Measurements from ENCODE around the gene FAM151A.

The FAM151A gene

GRCh38 chr1:54666333-54666732 is 43.0 kb upstream of the FAM151A start:
- no peaks in the 10 kb centered on the region for H3K27me3 ChIP-seq (ENCODE audit: control insufficient read depth, insufficient read depth, low read length)
- H3K27ac ChIP-seq: no peak overlapping the region
- H3K9ac ChIP-seq: no peak overlapping the region
- TF ChIP-seq CTCF (IDR thresholded peaks at IDR 0.05): no peak
- no peak overlapping the region for H3K4me2 ChIP-seq (ENCODE audit: low read length)
- H3K4me3 ChIP-seq (ENCODE audit: low read depth, low read length): no peak overlapping the region
- no peaks in the 10 kb centered on the region for H3K9me3 ChIP-seq (ENCODE audit: control insufficient read depth, low read length)
- no peaks in the 10 kb centered on the region for H3K4me1 ChIP-seq
- H2AFZ ChIP-seq: no peak overlapping the region
- no peaks in the 10 kb centered on the region for H3K79me2 ChIP-seq
- no peaks in the 10 kb centered on the region for H3K36me3 ChIP-seq (ENCODE audit: control insufficient read depth, insufficient read depth, low read length)

GRCh38 chr1:54665852-54666251 is 42.5 kb upstream of the FAM151A start:
- Histone ChIP-seq H2AFZ (no peak overlapping the region), H3K9me3 (ENCODE audit: control insufficient read depth, low read length) (no peaks in the 10 kb centered on the region)
- TF ChIP-seq CTCF (IDR thresholded peaks at IDR 0.05): no peak

GRCh38 chr1:54664364-54664763 is 41.0 kb upstream of the FAM151A start:
- no peak for TF ChIP-seq CTCF (IDR thresholded peaks at IDR 0.05)
- H3K27ac ChIP-seq: no peak overlapping the region
- H3K9me3 ChIP-seq (ENCODE audit: control insufficient read depth, low read length): no peaks in the 10 kb centered on the region
- H3K79me2 ChIP-seq: no peaks in the 10 kb centered on the region
- no peaks in the 10 kb centered on the region for H3K4me1 ChIP-seq
- H3K9ac ChIP-seq: no peak overlapping the region
- no peaks in the 10 kb centered on the region for H3K36me3 ChIP-seq (ENCODE audit: control insufficient read depth, insufficient read depth, low read length)
- no peak overlapping the region for H3K4me2 ChIP-seq (ENCODE audit: low read length)
- H3K27me3 ChIP-seq (ENCODE audit: control insufficient read depth, insufficient read depth, low read length): no peaks in the 10 kb centered on the region
- no peak overlapping the region for H3K4me3 ChIP-seq (ENCODE audit: low read depth, low read length)
- H2AFZ ChIP-seq: no peak overlapping the region

More at GRCh38 chr1:54665852-54666251, 42.5 kb upstream of the FAM151A start:
- H3K27ac ChIP-seq: no peak overlapping the region
- no peaks in the 10 kb centered on the region for H3K79me2 ChIP-seq
- no peak overlapping the region for H3K4me3 ChIP-seq (ENCODE audit: low read depth, low read length)
- no peaks in the 10 kb centered on the region for H3K36me3 ChIP-seq (ENCODE audit: control insufficient read depth, insufficient read depth, low read length)
- no peaks in the 10 kb centered on the region for H3K4me1 ChIP-seq
- H3K9ac ChIP-seq: no peak overlapping the region
- no peaks in the 10 kb centered on the region for H3K27me3 ChIP-seq (ENCODE audit: control insufficient read depth, insufficient read depth, low read length)
- H3K4me2 ChIP-seq (ENCODE audit: low read length): no peak overlapping the region

- H3K4me3 ChIP-seq (ENCODE audit: low read depth, low read length): no peak overlapping the region
- H3K79me2 ChIP-seq: no peaks in the 10 kb centered on the region
- no peaks in the 10 kb centered on the region for H3K4me1 ChIP-seq
- no peaks in the 10 kb centered on the region for H3K36me3 ChIP-seq (ENCODE audit: control insufficient read depth, insufficient read depth, low read length)
- H2AFZ ChIP-seq: no peak overlapping the region
- no peak overlapping the region for H3K9ac ChIP-seq
- TF ChIP-seq CTCF (IDR thresholded peaks at IDR 0.05): no peak
- no peak overlapping the region for H3K27ac ChIP-seq
- no peak overlapping the region for H3K4me2 ChIP-seq (ENCODE audit: low read length)
- H3K27me3 ChIP-seq (ENCODE audit: control insufficient read depth, insufficient read depth, low read length): no peaks in the 10 kb centered on the region
- no peaks in the 10 kb centered on the region for H3K9me3 ChIP-seq (ENCODE audit: control insufficient read depth, low read length)
Measured at GRCh38 chr1:54663725-54664124, 40.4 kb upstream of the FAM151A start.

- no peak overlapping the region for H3K4me3 ChIP-seq (ENCODE audit: low read depth, low read length)
- no peak overlapping the region for H3K27ac ChIP-seq
- no peaks in the 10 kb centered on the region for H3K27me3 ChIP-seq (ENCODE audit: control insufficient read depth, insufficient read depth, low read length)
- no peak overlapping the region for H3K4me2 ChIP-seq (ENCODE audit: low read length)
- no peaks in the 10 kb centered on the region for H3K4me1 ChIP-seq
- no peaks in the 10 kb centered on the region for H3K36me3 ChIP-seq (ENCODE audit: control insufficient read depth, insufficient read depth, low read length)
- H3K9ac ChIP-seq: no peak overlapping the region
- TF ChIP-seq CTCF (IDR thresholded peaks at IDR 0.05): no peak
- no peaks in the 10 kb centered on the region for H3K9me3 ChIP-seq (ENCODE audit: control insufficient read depth, low read length)
- H3K79me2 ChIP-seq: no peaks in the 10 kb centered on the region
- H2AFZ ChIP-seq: no peak overlapping the region
Measured at GRCh38 chr1:54658164-54658913, 35.0 kb upstream of the FAM151A start.

All from parathyroid adenoma (tissue), 2 donors.